HCT116 (cell line): ENCODE results near the gene FAM193A. TPM values are rescaled to one million over a fixed set of nuclear protein-coding genes. Genes with fewer than 3 reads are reported as not detected.

Source experiments
- ATAC-seq: fragments of 200-7000 bp; cut with Tn5 transposase; 2 replicates; pipeline ENCODE4 v1.9.1; 2020; ENCODE audit warnings: mild to moderate bottlenecking, moderate library complexity
- BruUV-seq: library from RNA; stranded (reverse); fragments of 400-500 nt; replicated peaks from 2 replicates; lab custom pipeline; 2021; lab: Mats Ljungman, UMichigan
- CTCF ChIA-PET: fragments of 300-600 bp; sonication (Branson Sonifier 250); formaldehyde crosslinking; loops from one replicate; lab custom pipeline; 2021; ENCODE audit warnings: antibody characterized with exemption; lab: Charles Lee
- POLR2A ChIA-PET: fragments of 300-600, 350-600 bp; sonication (Branson Sonifier 250); formaldehyde crosslinking; loops from one replicate; lab custom pipeline; 2021; ENCODE audit warnings: antibody characterized with exemption; lab: Charles Lee
- RAD21 ChIA-PET, 2 experiments: fragments of 300-600 bp; sonication (Branson Sonifier 250); formaldehyde crosslinking; loops; one replicate each; lab custom pipeline; 2023; ENCODE audit warnings: low total read pairs in 2 of 2; ENCODE audit not compliant: uncharacterized antibody in 2 of 2, unreplicated experiment in 2 of 2, low non-redundant PET in 1 of 2; lab: Charles Lee
- DNase-seq: peaks from one replicate; pipeline ENCODE4 v3.0.0-alpha.2; 2010; ENCODE audit warnings: low read depth, low spot score
- H2AFZ ChIP-seq: fragments of 200-600 bp; shearing (Covaris generic), sonication (generic); 2 replicates; pipeline ENCODE4 v1.6.1; 2017; ENCODE audit warnings: low read depth, mixed run types, mixed read lengths, antibody characterized with exemption, low read length; ENCODE audit not compliant: poor library complexity, severe bottlenecking
- H3K27ac ChIP-seq: 2 replicates; pipeline ENCODE4 v1.5.1; 2012; ENCODE audit warnings: low read depth, low read length
- H3K27me3 ChIP-seq: fragments of 200-600 bp; sonication (generic); 2 replicates; pipeline ENCODE4 v1.6.1; 2016; ENCODE audit warnings: mixed run types, low read length, mixed read lengths; ENCODE audit not compliant: insufficient read depth
- H3K36me3 ChIP-seq, 2 experiments: fragments of 200-500 bp in 1 of 2; fragments of 200-600 bp in 1 of 2; sonication (Bioruptor generic) in 1 of 2; sonication (generic) in 1 of 2; 2 replicates each; pipeline versions ENCODE4 v1.5.1 to v1.6.1; 2014 to 2016; ENCODE audit warnings: low read length in 2 of 2, inconsistent platforms in 1 of 2, mixed read lengths in 1 of 2, mixed run types in 1 of 2; ENCODE audit not compliant: insufficient read depth in 2 of 2, control insufficient read depth in 1 of 2
- H3K4me1 ChIP-seq, 2 experiments: fragments of 200-600 bp in 1 of 2; sonication (generic) in 1 of 2; 2 replicates each; pipeline versions ENCODE4 v1.5.1 to v1.6.1; 2012 to 2017; ENCODE audit warnings: low read length in 2 of 2, inconsistent platforms in 1 of 2, mild to moderate bottlenecking in 1 of 2, mixed read lengths in 1 of 2, mixed run types in 1 of 2, moderate library complexity in 1 of 2; ENCODE audit not compliant: insufficient read depth in 2 of 2, control insufficient read depth in 1 of 2
- H3K4me2 ChIP-seq: fragments of 200-600 bp; sonication (generic); 2 replicates; pipeline ENCODE4 v1.6.1; 2017; ENCODE audit warnings: mixed run types, low read length, mixed read lengths
- H3K4me3 ChIP-seq, 2 experiments: fragments of 200-600 bp in 1 of 2; sonication (generic) in 1 of 2; replicated peaks in 1 of 2; 2 replicates each; pipeline ENCODE4 v1.5.1; 2011 to 2016; ENCODE audit warnings: low read length in 2 of 2, control low read depth in 1 of 2, low read depth in 1 of 2, mild to moderate bottlenecking in 1 of 2, mixed read lengths in 1 of 2, mixed run types in 1 of 2
- H3K79me2 ChIP-seq: fragments of 200-600 bp; sonication (generic); 2 replicates; pipeline ENCODE4 v1.6.1; 2017; ENCODE audit warnings: mild to moderate bottlenecking, mixed run types, low read length, moderate library complexity, mixed read lengths; ENCODE audit not compliant: insufficient read depth
- H3K9ac ChIP-seq: fragments of 200-600 bp; sonication (generic); 2 replicates; pipeline ENCODE4 v1.6.1; 2016; ENCODE audit warnings: low read length, mixed read lengths
- H3K9me2 ChIP-seq: fragments of 200-600 bp; sonication (generic), shearing (Covaris generic); 2 replicates; pipeline ENCODE4 v1.6.1; 2017; ENCODE audit warnings: mixed run types, mild to moderate bottlenecking, moderate library complexity; ENCODE audit not compliant: insufficient read depth
- H3K9me3 ChIP-seq, 2 experiments: fragments of 200-500 bp in 1 of 2; fragments of 200-600 bp in 1 of 2; sonication (Bioruptor generic) in 1 of 2; sonication (generic) in 1 of 2; 2 replicates each; pipeline ENCODE4 v1.6.1; 2014 to 2017; ENCODE audit warnings: low read length in 2 of 2, mixed read lengths in 2 of 2, inconsistent platforms in 1 of 2, low read depth in 1 of 2, mild to moderate bottlenecking in 1 of 2, mixed run types in 1 of 2, moderate library complexity in 1 of 2; ENCODE audit not compliant: control insufficient read depth in 1 of 2, insufficient read depth in 1 of 2
- H4K20me1 ChIP-seq: fragments of 200-600 bp; sonication (generic), shearing (Covaris generic); 2 replicates; pipeline ENCODE4 v1.6.1; 2017; ENCODE audit warnings: mixed run types, mild to moderate bottlenecking, moderate library complexity; ENCODE audit not compliant: insufficient read depth
- ATF3 ChIP-seq: IDR thresholded peaks from 2 replicates; pipeline ENCODE4 v1.6.1; 2012
- CEBPB ChIP-seq: IDR thresholded peaks from 2 replicates; pipeline ENCODE4 v1.6.1; 2012; ENCODE audit warnings: low read depth
- CTCF ChIP-seq, 3 experiments: fragments of 200-600 bp in 1 of 3; sonication (generic) in 1 of 3; IDR thresholded peaks in 2 of 3; conservative IDR thresholded peaks in 1 of 3; 2 replicates each; pipeline ENCODE4 v1.5.1; 2012 to 2017; ENCODE audit warnings: low read depth in 2 of 3, low read length in 2 of 3, antibody characterized with exemption in 1 of 3, borderline replicate concordance in 1 of 3, control low read depth in 1 of 3, mild to moderate bottlenecking in 1 of 3, mixed read lengths in 1 of 3, mixed run types in 1 of 3, moderate library complexity in 1 of 3; ENCODE audit not compliant: insufficient read depth in 1 of 3
- EGR1 ChIP-seq: IDR thresholded peaks from 2 replicates; pipeline ENCODE4 v1.6.1; 2012; ENCODE audit warnings: low read depth
- EZH2 ChIP-seq: fragments of 200-600 bp; sonication (generic); IDR thresholded peaks from 2 replicates; pipeline ENCODE4 v1.6.1; 2017; ENCODE audit warnings: antibody characterized with exemption, mixed run types
- EZH2phosphoT487 ChIP-seq: fragments of 200-600 bp; IDR thresholded peaks from 2 replicates; pipeline ENCODE4 v1.6.1; 2018; ENCODE audit warnings: antibody characterized with exemption, borderline replicate concordance
- FOSL1 ChIP-seq: IDR thresholded peaks from 2 replicates; pipeline ENCODE4 v1.6.1; 2012; ENCODE audit warnings: low read depth
- JUND ChIP-seq: IDR thresholded peaks from 2 replicates; pipeline ENCODE4 v1.6.1; 2012
- MAX ChIP-seq: IDR thresholded peaks from 2 replicates; pipeline ENCODE4 v1.6.1; 2012
- POLR2A ChIP-seq: IDR thresholded peaks from 2 replicates; pipeline ENCODE4 v1.7.0; 2011; ENCODE audit warnings: borderline replicate concordance; ENCODE audit not compliant: insufficient read depth, insufficient read length; ENCODE audit errors: extremely low read depth
- POLR2AphosphoS5 ChIP-seq: IDR thresholded peaks from 2 replicates; pipeline ENCODE4 v1.6.1; 2011; ENCODE audit warnings: mild to moderate bottlenecking, low read depth, low read length, moderate library complexity
- RAD21 ChIP-seq: IDR thresholded peaks from 2 replicates; pipeline ENCODE4 v1.6.1; 2012; ENCODE audit warnings: low read depth, mild to moderate bottlenecking
- SIN3A ChIP-seq: IDR thresholded peaks from 2 replicates; pipeline ENCODE4 v1.6.1; 2012; ENCODE audit warnings: low read depth
- SP1 ChIP-seq: IDR thresholded peaks from 2 replicates; pipeline ENCODE4 v1.6.1; 2012; ENCODE audit warnings: low read depth
- ZNF274 ChIP-seq: fragments of 200-500 bp; sonication (Bioruptor generic); IDR thresholded peaks from 2 replicates; pipeline ENCODE4 v1.6.1; 2014; ENCODE audit warnings: mild to moderate bottlenecking, low read depth, low read length, inconsistent platforms
- intact Hi-C: fragments of 100-400 bp; cut with micrococcal nuclease; formaldehyde crosslinking; loops from 2 replicates; pipeline ENCODE4 v1.10.0; 2022
- total RNA-seq: library from RNA; stranded (reverse); gene quantifications from one replicate; pipeline ENCODE4 v1.2.1, GENCODE V29; 2021; ENCODE audit not compliant: unreplicated experiment

FAM193A gene
- total RNA-seq, 1 experiment from 2014 or later, result 15.7 TPM

GRCh38 chr4:2702770-2703169 is 166.3 kb downstream of the FAM193A start:
- TF ChIP-seq CTCF (IDR thresholded peaks at IDR 0.05 in 2 of 3, conservative IDR thresholded peaks at IDR 0.05 in 1 of 3; ENCODE audit: borderline replicate concordance in 1 of 3, insufficient read depth in 1 of 3, low read depth in 2 of 3, low read length in 2 of 3), result no peak
- no peak for TF ChIP-seq EZH2phosphoT487
- TF ChIP-seq EZH2, result no peak
- TF ChIP-seq JUND, result no peak
- no peak for TF ChIP-seq CEBPB
- TF ChIP-seq SP1, result no peak
- TF ChIP-seq EGR1, result no peak
- no peak for TF ChIP-seq POLR2AphosphoS5
- TF ChIP-seq SIN3A, result no peak
- no peak for TF ChIP-seq POLR2A
- TF ChIP-seq FOSL1, result no peak
- TF ChIP-seq MAX, result no peak
- no peak for TF ChIP-seq RAD21
- no peak for TF ChIP-seq ZNF274
- TF ChIP-seq ATF3, result no peak
- intact Hi-C loops, result no loop called here
- ATAC-seq, result no peak
- Histone ChIP-seq H4K20me1 (no peaks in the 10 kb centered on the region), H3K9me3 (no peaks in the 10 kb centered on the region), H3K4me2 (no peak overlapping the region), H3K4me1 (no peaks in the 10 kb centered on the region), H3K27ac (no peak overlapping the region), H3K9ac (no peak overlapping the region), H2AFZ (no peak overlapping the region), H3K36me3 (peaks cover 26 to 31% of the 10 kb centered on the region in 2 experiments; a peak in 3 of 4 replicates), H3K79me2 (no peaks in the 10 kb centered on the region), H3K27me3 (no peaks in the 10 kb centered on the region), H3K4me3 (no peak overlapping the region), H3K9me2 (no peaks in the 10 kb centered on the region)
- ChIA-PET CTCF (no interaction called here), POLR2A (no interaction called here), RAD21 (no interaction called here)
- no peak for DNase-seq
- BruUV-seq, result no TSS peak
